HG03442 (cell line): Measurements from ENCODE around the gene SNURF.
"Not testable (repeated sequence)": the region's sequence is repeated elsewhere in the genome, so short reads cannot be mapped to it uniquely, and the experiment has no call there.

Source experiments
- ATAC-seq: cut with Tn5 transposase; IDR thresholded peaks from one replicate; pipeline ENCODE4 v1.9.1; 2021; ENCODE audit warnings: mild to moderate bottlenecking, moderate library complexity; ENCODE audit not compliant: unreplicated experiment

Gene SNURF

GRCh38 chr15:24966364-24967103, 11.7 kb downstream of the SNURF start:
- ATAC-seq, result no peak

GRCh38 chr15:24971052-24971451, 16.3 kb downstream of the SNURF start:
- no peak for ATAC-seq

GRCh38 chr15:24971772-24972171, 17.0 kb downstream of the SNURF start:
- no peak for ATAC-seq

GRCh38 chr15:24972707-24973106, 17.9 kb downstream of the SNURF start:
- ATAC-seq, result not testable (repeated sequence)

GRCh38 chr15:24976932-24977331, 22.1 kb downstream of the SNURF start:
- ATAC-seq, result no peak

GRCh38 chr15:24977686-24978085, 22.9 kb downstream of the SNURF start:
- ATAC-seq, result no peak

- no peak for ATAC-seq
Measured at GRCh38 chr15:24985224-24985623, 30.4 kb downstream of the SNURF start.

- ATAC-seq, result no peak
Measured at GRCh38 chr15:24986653-24987052, 31.9 kb downstream of the SNURF start.
